ENCODE results near the gene GPATCH4.

DNA sequence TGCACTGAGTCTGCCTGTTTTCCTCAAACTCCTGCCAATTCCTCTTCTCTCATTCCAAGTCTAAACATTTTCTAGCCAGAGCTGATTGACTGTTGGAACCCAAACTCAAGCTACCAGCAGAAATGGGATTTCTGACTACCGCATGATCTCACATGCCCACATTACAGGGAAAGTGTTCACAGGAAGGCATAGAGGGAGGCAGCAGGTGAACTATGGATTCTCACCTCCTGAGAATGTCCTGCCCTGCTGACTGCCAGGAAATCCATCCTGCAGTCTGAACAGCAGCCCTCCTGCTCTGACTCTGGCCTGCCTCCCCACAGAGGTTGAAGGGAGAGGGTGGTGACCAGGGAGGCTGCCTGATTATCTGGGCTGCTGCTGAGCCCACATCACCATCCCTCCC is 51.4 kb downstream of the GPATCH4 start:
- TF ChIP-seq YY1 (IDR thresholded peaks at IDR 0.05; ENCODE audit: extremely low read depth, insufficient replicate concordance, low read depth, low read length) = no peak
- TF ChIP-seq POLR2AphosphoS5 (IDR thresholded peaks at IDR 0.05; ENCODE audit: low read depth, low read length) = no peak
- no peak for TF ChIP-seq ELF1 (IDR thresholded peaks at IDR 0.05; ENCODE audit: borderline replicate concordance, low read depth)
- TF ChIP-seq, protein P1, sequence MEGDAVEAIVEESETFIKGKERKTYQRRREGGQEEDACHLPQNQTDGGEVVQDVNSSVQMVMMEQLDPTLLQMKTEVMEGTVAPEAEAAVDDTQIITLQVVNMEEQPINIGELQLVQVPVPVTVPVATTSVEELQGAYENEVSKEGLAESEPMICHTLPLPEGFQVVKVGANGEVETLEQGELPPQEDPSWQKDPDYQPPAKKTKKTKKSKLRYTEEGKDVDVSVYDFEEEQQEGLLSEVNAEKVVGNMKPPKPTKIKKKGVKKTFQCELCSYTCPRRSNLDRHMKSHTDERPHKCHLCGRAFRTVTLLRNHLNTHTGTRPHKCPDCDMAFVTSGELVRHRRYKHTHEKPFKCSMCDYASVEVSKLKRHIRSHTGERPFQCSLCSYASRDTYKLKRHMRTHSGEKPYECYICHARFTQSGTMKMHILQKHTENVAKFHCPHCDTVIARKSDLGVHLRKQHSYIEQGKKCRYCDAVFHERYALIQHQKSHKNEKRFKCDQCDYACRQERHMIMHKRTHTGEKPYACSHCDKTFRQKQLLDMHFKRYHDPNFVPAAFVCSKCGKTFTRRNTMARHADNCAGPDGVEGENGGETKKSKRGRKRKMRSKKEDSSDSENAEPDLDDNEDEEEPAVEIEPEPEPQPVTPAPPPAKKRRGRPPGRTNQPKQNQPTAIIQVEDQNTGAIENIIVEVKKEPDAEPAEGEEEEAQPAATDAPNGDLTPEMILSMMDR (IDR thresholded peaks at IDR 0.05 in 2 of 3, conservative IDR thresholded peaks at IDR 0.05 in 1 of 3; ENCODE audit: borderline replicate concordance in 1 of 3, insufficient read depth in 1 of 3, low read depth in 2 of 3, low read length in 2 of 3) = no peak
- no peak for TF ChIP-seq EZH2 (IDR thresholded peaks at IDR 0.05)
- no peak for TF ChIP-seq POLR2A (IDR thresholded peaks at IDR 0.05; ENCODE audit: borderline replicate concordance, extremely low read depth, insufficient read depth, insufficient read length)
- no peak for TF ChIP-seq SP1 (IDR thresholded peaks at IDR 0.05; ENCODE audit: low read depth)
- no peak for TF ChIP-seq JUND (IDR thresholded peaks at IDR 0.05)
- TF ChIP-seq MAX (IDR thresholded peaks at IDR 0.05) = no peak

Data from HCT116 (cell line).